ENCODE measurements around the gene COG5. TPM values are rescaled to one million over a fixed set of nuclear protein-coding genes. Genes with fewer than 3 reads are reported as not detected.

Gene COG5
- total and polyA plus RNA-seq, 2 experiments from 2014 or later = 15.4 to 36.5 TPM

DNA sequence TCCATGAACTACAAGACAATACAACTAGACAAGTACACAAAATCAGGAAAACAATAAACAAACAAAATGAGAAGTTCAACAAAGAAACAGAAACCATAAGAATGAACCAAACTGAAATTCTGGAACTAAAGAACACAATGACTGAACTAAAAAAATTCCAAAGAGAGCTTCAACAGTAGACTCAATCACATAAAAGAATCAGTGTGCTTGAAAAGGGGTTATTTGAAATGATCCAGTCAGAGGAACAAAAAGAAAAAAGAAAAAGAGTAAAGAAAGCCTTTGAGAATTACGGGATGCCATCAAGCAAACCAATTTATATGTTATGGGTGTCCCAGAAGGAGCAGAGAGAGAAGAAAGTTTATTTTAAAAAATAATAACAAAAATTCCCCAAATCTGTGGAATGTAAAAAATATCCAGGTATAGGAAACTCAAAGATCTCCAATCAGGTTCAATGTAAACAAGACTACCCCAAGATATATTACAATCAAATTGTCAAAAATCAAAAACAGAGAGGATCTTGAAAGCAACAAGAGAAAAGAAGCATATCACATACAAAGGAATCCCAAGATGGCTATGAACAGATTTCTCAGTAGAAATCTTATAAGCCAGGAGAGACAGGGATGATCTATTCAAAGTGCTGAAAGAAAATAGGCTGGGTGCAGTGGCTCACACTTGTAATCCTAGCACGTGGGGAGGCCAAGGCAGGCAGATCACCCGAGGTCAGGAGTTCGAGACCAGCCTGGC lies 18.7 kb downstream of the COG5 start:
- Histone ChIP-seq H2AFZ (no peak overlapping the region), H3K4me1 (ENCODE audit: insufficient read depth) (no peaks in the 10 kb centered on the region), H3K4me2 (no peak overlapping the region), H3F3A (replicated peaks; ENCODE audit: low read depth) (no peaks in the 10 kb centered on the region), H3K36me3 (ENCODE audit: insufficient read depth) (peaks cover 8% of the 10 kb centered on the region; the same call in 1 of the 2 replicates), H3K27me3 (ENCODE audit: insufficient read depth) (no peaks in the 10 kb centered on the region), H4K20me1 (replicated peaks; ENCODE audit: insufficient read depth) (0 out of 2 replicates have a peak, but pooled peaks cover 4% of the 10 kb centered on the region), H3K79me2 (replicated peaks; ENCODE audit: insufficient read depth) (peaks cover 54% of the 10 kb centered on the region), H3K27ac (ENCODE audit: low read depth) (no peak overlapping the region), H3K9me2 (ENCODE audit: insufficient read depth) (no peaks in the 10 kb centered on the region), H3K4me3 (no peak overlapping the region)
- TF ChIP-seq ZNF114 (CRISPR knock-in tag; IDR thresholded peaks at IDR 0.05) (no peak), JUNB (IDR thresholded peaks at IDR 0.05; ENCODE audit: unreplicated experiment) (no peak), EZH2phosphoT487 (IDR thresholded peaks at IDR 0.05; ENCODE audit: unreplicated experiment) (no peak), ZNF331 (CRISPR knock-in tag; IDR thresholded peaks at IDR 0.05; ENCODE audit: low read depth) (no peak), STAT1 (IDR thresholded peaks at IDR 0.05; ENCODE audit: unreplicated experiment) (no peak), ZNF462 (CRISPR knock-in tag; IDR thresholded peaks at IDR 0.05) (no peak), POLR2AphosphoS5 (IDR thresholded peaks at IDR 0.05; ENCODE audit: low read depth) (no peak), EZH2 (IDR thresholded peaks at IDR 0.05; ENCODE audit: low read depth, unreplicated experiment) (no peak), NANOG (IDR thresholded peaks at IDR 0.05; ENCODE audit: borderline replicate concordance) (no peak), CREB1 (CRISPR knock-in tag; IDR thresholded peaks at IDR 0.05; ENCODE audit: low read depth) (no peak), CTCF (conservative IDR thresholded peaks at IDR 0.05; ENCODE audit: low read depth in 2 of 2) (no peak)
- TF ChIP-seq, protein P1, sequence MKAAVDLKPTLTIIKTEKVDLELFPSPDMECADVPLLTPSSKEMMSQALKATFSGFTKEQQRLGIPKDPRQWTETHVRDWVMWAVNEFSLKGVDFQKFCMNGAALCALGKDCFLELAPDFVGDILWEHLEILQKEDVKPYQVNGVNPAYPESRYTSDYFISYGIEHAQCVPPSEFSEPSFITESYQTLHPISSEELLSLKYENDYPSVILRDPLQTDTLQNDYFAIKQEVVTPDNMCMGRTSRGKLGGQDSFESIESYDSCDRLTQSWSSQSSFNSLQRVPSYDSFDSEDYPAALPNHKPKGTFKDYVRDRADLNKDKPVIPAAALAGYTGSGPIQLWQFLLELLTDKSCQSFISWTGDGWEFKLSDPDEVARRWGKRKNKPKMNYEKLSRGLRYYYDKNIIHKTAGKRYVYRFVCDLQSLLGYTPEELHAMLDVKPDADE (IDR thresholded peaks at IDR 0.05) = no peak
- TF ChIP-seq, protein P2, sequence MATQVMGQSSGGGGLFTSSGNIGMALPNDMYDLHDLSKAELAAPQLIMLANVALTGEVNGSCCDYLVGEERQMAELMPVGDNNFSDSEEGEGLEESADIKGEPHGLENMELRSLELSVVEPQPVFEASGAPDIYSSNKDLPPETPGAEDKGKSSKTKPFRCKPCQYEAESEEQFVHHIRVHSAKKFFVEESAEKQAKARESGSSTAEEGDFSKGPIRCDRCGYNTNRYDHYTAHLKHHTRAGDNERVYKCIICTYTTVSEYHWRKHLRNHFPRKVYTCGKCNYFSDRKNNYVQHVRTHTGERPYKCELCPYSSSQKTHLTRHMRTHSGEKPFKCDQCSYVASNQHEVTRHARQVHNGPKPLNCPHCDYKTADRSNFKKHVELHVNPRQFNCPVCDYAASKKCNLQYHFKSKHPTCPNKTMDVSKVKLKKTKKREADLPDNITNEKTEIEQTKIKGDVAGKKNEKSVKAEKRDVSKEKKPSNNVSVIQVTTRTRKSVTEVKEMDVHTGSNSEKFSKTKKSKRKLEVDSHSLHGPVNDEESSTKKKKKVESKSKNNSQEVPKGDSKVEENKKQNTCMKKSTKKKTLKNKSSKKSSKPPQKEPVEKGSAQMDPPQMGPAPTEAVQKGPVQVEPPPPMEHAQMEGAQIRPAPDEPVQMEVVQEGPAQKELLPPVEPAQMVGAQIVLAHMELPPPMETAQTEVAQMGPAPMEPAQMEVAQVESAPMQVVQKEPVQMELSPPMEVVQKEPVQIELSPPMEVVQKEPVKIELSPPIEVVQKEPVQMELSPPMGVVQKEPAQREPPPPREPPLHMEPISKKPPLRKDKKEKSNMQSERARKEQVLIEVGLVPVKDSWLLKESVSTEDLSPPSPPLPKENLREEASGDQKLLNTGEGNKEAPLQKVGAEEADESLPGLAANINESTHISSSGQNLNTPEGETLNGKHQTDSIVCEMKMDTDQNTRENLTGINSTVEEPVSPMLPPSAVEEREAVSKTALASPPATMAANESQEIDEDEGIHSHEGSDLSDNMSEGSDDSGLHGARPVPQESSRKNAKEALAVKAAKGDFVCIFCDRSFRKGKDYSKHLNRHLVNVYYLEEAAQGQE (IDR thresholded peaks at IDR 0.05; ENCODE audit: unreplicated experiment) = no peak
- Mint-ChIP-seq H3K27me3 (ENCODE audit: insufficient read depth, low read depth, poor library complexity) (no peaks in the 10 kb centered on the region), H3K36me3 (ENCODE audit: low read depth) (peaks cover 45% of the 10 kb centered on the region), H3K9me3 (peaks cover 9% of the 10 kb centered on the region; the same call in 2 of the 3 replicates), H3K4me3 (no peak overlapping the region), H3K27ac (no peak overlapping the region), H3K4me1 (no peaks in the 10 kb centered on the region; the same call in 2 of the 3 replicates)
- DNase-seq (ENCODE audit: low spot score) (no peak), ATAC-seq (no peak)
